Testis (tissue), 2 donors: ENCODE results near the gene PGAM1.

Experiments used
- POLR2A ChIP-seq: fragments of 450-650 bp; IDR thresholded peaks from one replicate; pipeline ENCODE4 v1.6.1; 2017; ENCODE audit warnings: antibody characterized with exemption, mild to moderate bottlenecking, moderate library complexity
- TF ChIP-seq, protein P1 (sequence below), 3 experiments: fragments of 450-650 bp in 2 of 3; fragments of 200-600 bp in 1 of 3; sonication (generic) in 1 of 3; IDR thresholded peaks; one replicate each; pipeline ENCODE4 v1.5.1; 2016 to 2019; ENCODE audit warnings: antibody characterized with exemption in 3 of 3, mild to moderate bottlenecking in 2 of 3, moderate library complexity in 1 of 3

DNA sequence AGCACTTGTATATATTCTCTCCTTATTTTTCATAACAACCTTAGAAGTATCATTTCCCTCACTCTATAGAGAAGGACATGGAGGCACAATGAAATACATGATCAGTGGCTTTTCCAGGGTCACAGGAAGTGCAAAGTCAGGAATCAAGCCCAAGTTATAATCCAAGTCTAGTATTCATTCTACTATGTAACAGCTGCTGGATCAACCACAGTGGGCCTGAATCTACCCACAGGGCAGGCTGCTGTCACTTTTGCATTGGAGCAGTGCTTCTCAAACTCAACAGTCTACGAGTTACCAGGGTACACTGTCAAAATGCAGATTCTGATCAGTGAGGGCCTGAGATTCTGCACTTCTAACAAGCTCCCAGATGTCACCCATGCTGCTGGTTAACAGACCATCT, 38.2 kb downstream of the PGAM1 start:
- no peak for TF ChIP-seq POLR2A
- TF ChIP-seq, protein P1, sequence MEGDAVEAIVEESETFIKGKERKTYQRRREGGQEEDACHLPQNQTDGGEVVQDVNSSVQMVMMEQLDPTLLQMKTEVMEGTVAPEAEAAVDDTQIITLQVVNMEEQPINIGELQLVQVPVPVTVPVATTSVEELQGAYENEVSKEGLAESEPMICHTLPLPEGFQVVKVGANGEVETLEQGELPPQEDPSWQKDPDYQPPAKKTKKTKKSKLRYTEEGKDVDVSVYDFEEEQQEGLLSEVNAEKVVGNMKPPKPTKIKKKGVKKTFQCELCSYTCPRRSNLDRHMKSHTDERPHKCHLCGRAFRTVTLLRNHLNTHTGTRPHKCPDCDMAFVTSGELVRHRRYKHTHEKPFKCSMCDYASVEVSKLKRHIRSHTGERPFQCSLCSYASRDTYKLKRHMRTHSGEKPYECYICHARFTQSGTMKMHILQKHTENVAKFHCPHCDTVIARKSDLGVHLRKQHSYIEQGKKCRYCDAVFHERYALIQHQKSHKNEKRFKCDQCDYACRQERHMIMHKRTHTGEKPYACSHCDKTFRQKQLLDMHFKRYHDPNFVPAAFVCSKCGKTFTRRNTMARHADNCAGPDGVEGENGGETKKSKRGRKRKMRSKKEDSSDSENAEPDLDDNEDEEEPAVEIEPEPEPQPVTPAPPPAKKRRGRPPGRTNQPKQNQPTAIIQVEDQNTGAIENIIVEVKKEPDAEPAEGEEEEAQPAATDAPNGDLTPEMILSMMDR (IDR thresholded peaks at IDR 0.05) = no peak
